ENCODE results near the gene SLC25A34. TPM values are rescaled to one million over a fixed set of nuclear protein-coding genes. Genes with fewer than 3 reads are reported as not detected.

The SLC25A34 gene
- under 1 TPM; 0.56 to 0.81 TPM for total RNA-seq

- CTCF ChIA-PET = interaction anchor here (1.0 kb wide), 1 partner anchor 204 kb away, joined by 3 read pairs; no protein-coding TSS in a partner anchor
- DNase-seq (no peak), ATAC-seq (no peak)
- Mint-ChIP-seq H3K36me3 (ENCODE audit: low read depth) (peaks cover 2% of the 10 kb centered on the region), H3K4me3 (no peak within 1 kb of the TSS), H3K4me1 (ENCODE audit: low read depth) (peaks cover 2% of the 10 kb centered on the region), H3K27ac (no peak within 1 kb of the TSS), H3K27me3 (no peaks in the 10 kb centered on the region), H3K9me3 (no peaks in the 10 kb centered on the region)
- intact Hi-C loops (cut with micrococcal nuclease) = no loop called here
- TF ChIP-seq CTCF (IDR thresholded peaks at IDR 0.05) = no peak
- POLR2A ChIA-PET = interaction anchor here (0.6 kb wide), 1 partner anchor 471 kb away, joined by 4 read pairs; no protein-coding TSS in a partner anchor
Measured at GRCh38 chr1:15736038-15736891, at the start of gene SLC25A34. Gene SLC25A34, plus strand, starts transcription at chr1:15736258. Its CDS starts 228 bp downstream, at chr1:15736486.

- ChIA-PET POLR2A (no interaction called here), CTCF (no interaction called here)
- Mint-ChIP-seq H3K27me3 (no peaks in the 10 kb centered on the region), H3K36me3 (ENCODE audit: low read depth) (peaks cover 13% of the 10 kb centered on the region), H3K9me3 (peaks cover 6% of the 10 kb centered on the region), H3K4me1 (ENCODE audit: low read depth) (peaks cover 29% of the 10 kb centered on the region), H3K4me3 (no peak overlapping the region), H3K27ac (peak overlapping the region; percentile 75)
- intact Hi-C loops (cut with micrococcal nuclease) = no loop called here
- no peak for TF ChIP-seq CTCF (IDR thresholded peaks at IDR 0.05)
- DNase-seq (no peak), ATAC-seq (no peak)
Measured at GRCh38 chr1:15687446-15687845, 48.6 kb upstream of the SLC25A34 start.

- no peak for ATAC-seq
- H3K36me3 Mint-ChIP-seq (ENCODE audit: low read depth) = peaks cover 17% of the 10 kb centered on the region
- no peaks in the 10 kb centered on the region for H3K27me3 Mint-ChIP-seq
- no peak overlapping the region for H3K27ac Mint-ChIP-seq
- POLR2A ChIA-PET = no interaction called here
- intact Hi-C loops (cut with micrococcal nuclease) = no loop called here
- CTCF ChIA-PET = no interaction called here
- peaks cover 6% of the 10 kb centered on the region for H3K9me3 Mint-ChIP-seq
- DNase-seq = no peak
- H3K4me3 Mint-ChIP-seq = no peak overlapping the region
- peaks cover 37% of the 10 kb centered on the region for H3K4me1 Mint-ChIP-seq (ENCODE audit: low read depth)
- no peak for TF ChIP-seq CTCF (IDR thresholded peaks at IDR 0.05)
Measured at GRCh38 chr1:15690317-15690716, 45.7 kb upstream of the SLC25A34 start.

- Mint-ChIP-seq H3K36me3 (ENCODE audit: low read depth) (peaks cover 17% of the 10 kb centered on the region), H3K27me3 (no peaks in the 10 kb centered on the region), H3K4me1 (ENCODE audit: low read depth) (peaks cover 31% of the 10 kb centered on the region), H3K9me3 (peaks cover 6% of the 10 kb centered on the region), H3K27ac (peak overlapping the region; percentile 20), H3K4me3 (no peak overlapping the region)
- no peak for TF ChIP-seq CTCF (IDR thresholded peaks at IDR 0.05)
- ATAC-seq (no peak), DNase-seq (no peak)
- intact Hi-C loops (cut with micrococcal nuclease) = no loop called here
- CTCF ChIA-PET = no interaction called here
- POLR2A ChIA-PET = interaction anchor here (0.7 to 1.0 kb wide), 2 partner anchors 11 to 108 kb away, joined by 3 to 4 read pairs; no protein-coding TSS in a partner anchor
Measured at GRCh38 chr1:15691434-15692032, 44.5 kb upstream of the SLC25A34 start.
